Measurements from ENCODE around the gene NT5C1B.
"Not testable (repeated sequence)": the region's sequence is repeated elsewhere in the genome, so short reads cannot be mapped to it uniquely, and the experiment has no call there.

NT5C1B gene

GRCh38 chr2:18589354-18589753 lies at the start of gene NT5C1B:
Gene NT5C1B (minus strand): TSS chr2:18589569. CDS start chr2:18589468, 101 bp downstream.
- FAIRE-seq = no peak

DNA sequence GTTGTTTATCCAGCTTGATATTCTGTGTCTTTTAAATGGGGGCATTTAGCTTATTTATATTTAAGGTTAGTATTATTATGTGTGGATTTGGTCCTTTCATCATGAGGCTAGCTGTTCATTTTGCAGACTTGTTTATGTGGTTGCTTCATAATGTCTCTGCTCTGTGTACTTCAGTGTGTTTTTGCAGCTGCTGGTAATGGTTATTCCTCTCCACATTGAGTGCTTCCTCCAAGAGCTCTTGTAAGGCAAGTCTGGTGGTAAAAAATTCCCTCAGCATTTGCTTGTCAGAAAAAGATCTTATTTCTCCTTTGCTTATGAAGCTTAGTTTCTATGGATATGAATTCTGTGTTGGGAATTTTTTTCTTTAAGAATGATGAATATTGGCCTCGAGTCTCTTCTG lies 47.8 kb upstream of the NT5C1B start:
- FAIRE-seq = no peak

- not testable (repeated sequence) for FAIRE-seq
These were observed 43.3 kb upstream of the NT5C1B start for GRCh38 chr2:18632699-18633098.

GRCh38 chr2:18630941-18631340 lies 41.6 kb upstream of the NT5C1B start:
- FAIRE-seq = no peak

- FAIRE-seq = no peak
These were observed 41.2 kb upstream of the NT5C1B start for GRCh38 chr2:18630541-18630940.

GRCh38 chr2:18630101-18630500 lies 40.7 kb upstream of the NT5C1B start:
- no peak for FAIRE-seq

- no peak for FAIRE-seq
These were observed 37.7 kb upstream of the NT5C1B start for GRCh38 chr2:18626958-18627650.

DNA sequence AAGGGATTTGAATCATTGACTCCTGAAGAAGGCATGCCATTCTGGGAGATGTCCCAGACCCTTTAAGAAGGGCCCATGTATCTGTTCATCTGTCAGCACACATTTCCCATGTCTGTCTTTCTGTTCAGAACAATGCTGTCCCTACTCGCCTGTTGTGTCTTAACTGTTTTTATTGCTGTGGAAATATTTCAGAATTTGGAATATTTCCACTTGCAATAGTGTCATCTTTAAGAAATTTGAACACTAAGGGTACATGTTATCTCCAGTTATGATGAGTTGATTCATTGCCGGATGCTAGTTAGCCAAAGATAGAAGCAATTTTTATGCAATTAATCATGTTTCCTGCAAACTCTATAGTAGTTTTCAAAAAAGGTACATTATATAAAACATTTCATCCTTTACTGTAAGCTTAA lies 36.9 kb upstream of the NT5C1B start:
- no peak for FAIRE-seq

DNA sequence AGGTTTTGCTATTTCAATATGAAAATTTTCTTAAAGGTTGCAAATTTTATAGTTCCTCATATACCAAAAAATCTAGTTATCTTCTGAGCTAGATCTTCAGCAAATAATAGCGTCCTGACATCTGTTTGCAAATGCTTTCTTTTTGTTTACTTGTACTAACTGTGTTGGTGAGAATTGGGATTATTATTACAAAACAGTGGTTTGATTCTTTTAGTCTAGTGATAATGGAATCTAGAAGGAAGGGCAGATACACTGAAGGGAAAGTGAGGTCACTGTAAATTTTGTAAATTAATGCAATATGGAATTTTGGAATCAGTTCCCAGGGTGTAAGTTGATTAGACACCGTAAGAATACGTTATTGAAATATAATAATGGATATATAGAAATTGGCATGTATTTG lies 36.2 kb upstream of the NT5C1B start:
- FAIRE-seq = no peak

DNA sequence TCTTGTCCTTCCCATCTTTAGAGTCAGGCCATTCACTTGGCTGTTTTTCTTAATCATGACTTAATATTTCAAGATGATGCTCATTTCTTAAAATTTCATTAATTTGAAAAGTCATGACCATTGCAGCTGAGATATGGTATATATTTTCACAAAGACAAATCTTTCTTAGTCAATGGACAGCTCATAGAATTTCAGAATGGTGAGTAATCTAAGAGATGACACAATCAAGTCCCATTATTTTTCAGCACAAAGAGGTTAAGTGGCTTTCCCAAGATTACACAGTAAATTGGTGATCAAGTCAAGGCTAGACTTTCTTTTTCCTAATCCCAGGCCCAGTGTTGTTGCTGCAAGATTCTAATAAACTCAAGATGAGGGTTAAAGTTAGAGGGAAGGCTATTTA lies 34.4 kb upstream of the NT5C1B start:
- FAIRE-seq = no peak

- no peak for FAIRE-seq
These were observed 31.7 kb upstream of the NT5C1B start for GRCh38 chr2:18620867-18621632.

GRCh38 chr2:18619091-18619490 lies 29.7 kb upstream of the NT5C1B start:
- no peak for FAIRE-seq

GRCh38 chr2:18614041-18614440 lies 24.7 kb upstream of the NT5C1B start:
- FAIRE-seq = no peak

- no peak for FAIRE-seq
These were observed 22.8 kb upstream of the NT5C1B start for GRCh38 chr2:18612133-18612532.

- no peak for FAIRE-seq
These were observed 22.2 kb upstream of the NT5C1B start for GRCh38 chr2:18611604-18612003.

GRCh38 chr2:18611184-18611583 lies 21.8 kb upstream of the NT5C1B start:
- FAIRE-seq = no peak

DNA sequence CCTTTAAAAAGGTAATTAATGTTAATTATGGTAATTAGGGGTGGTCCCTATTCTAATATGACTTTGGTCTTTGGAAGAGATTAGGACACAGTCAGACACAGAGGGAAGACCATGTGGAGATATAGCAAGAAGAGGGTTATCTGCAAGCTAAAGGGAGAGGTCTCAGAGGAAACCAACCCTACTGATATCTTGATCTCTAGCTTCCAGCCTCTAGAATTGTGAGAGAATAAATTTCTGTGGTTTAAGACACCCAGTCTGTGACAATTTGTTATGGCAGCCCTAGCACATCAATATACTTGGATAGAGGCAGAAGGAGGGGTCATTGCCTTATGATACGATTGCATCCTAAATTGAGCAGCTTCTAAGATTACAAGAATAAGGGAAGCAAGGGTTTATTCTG lies 21.3 kb upstream of the NT5C1B start:
- no peak for FAIRE-seq

DNA sequence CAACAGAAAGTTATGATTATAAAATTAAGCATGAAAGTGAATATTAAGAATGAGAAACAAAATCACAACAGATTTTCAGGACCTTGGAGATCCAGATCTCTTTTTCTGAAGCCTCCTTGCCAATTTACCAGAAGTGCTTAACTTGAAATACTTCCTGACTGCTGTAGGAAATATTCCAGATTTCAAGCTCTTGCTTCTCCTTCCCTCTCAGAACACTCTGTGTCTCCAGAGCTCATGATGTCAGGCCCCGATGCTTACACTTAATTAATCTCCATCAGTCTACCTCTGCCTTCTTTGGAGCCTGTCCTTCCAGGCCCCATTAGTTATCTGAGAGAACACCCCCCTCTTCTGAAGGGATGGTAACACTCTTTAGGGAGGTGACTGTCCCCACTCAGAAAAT lies 20.7 kb upstream of the NT5C1B start:
- FAIRE-seq = no peak

- FAIRE-seq = no peak
These were observed 15.7 kb upstream of the NT5C1B start for GRCh38 chr2:18605115-18605514.

GRCh38 chr2:18604531-18604885 lies 15.1 kb upstream of the NT5C1B start:
- no peak for FAIRE-seq

GRCh38 chr2:18603854-18604530 lies 14.6 kb upstream of the NT5C1B start:
- FAIRE-seq = no peak

GRCh38 chr2:18602298-18602697 lies 12.9 kb upstream of the NT5C1B start:
- no peak for FAIRE-seq

GRCh38 chr2:18600255-18600613 lies 10.9 kb upstream of the NT5C1B start:
- no peak for FAIRE-seq

All from G401.6 (cell line).